Transverse colon (tissue), 4 donors: Measurements from ENCODE around the gene LRRC73. TPM values are rescaled to one million over a fixed set of nuclear protein-coding genes. Genes with fewer than 3 reads are reported as not detected.

Experiments used
- DNase-seq: peaks from one replicate; pipeline ENCODE4 v3.0.0-alpha.2; 2019
- H3K27ac ChIP-seq, 4 donors: fragments of 200-600 bp; sonication (generic); 2 replicates each; pipeline ENCODE4 v1.5.1; 2016 to 2018; ENCODE audit warnings: inconsistent platforms in 4 of 4
- H3K27me3 ChIP-seq: fragments of 200-600 bp; sonication (generic); 2 replicates; pipeline ENCODE4 v1.5.1; 2017; ENCODE audit warnings: inconsistent platforms
- H3K36me3 ChIP-seq, 4 donors: fragments of 200-600 bp; sonication (generic); 2 replicates each; pipeline ENCODE4 v1.5.1; 2017 to 2019; ENCODE audit warnings: inconsistent platforms in 4 of 4
- H3K4me1 ChIP-seq, 4 donors: fragments of 200-600 bp; sonication (generic); 2 replicates each; pipeline ENCODE4 v1.5.1; 2017 to 2020; ENCODE audit warnings: inconsistent platforms in 4 of 4
- H3K4me3 ChIP-seq, 4 donors: fragments of 200-600 bp; sonication (generic); 1 replicate in 1 of 4; 2 replicates in 3 of 4; pipeline versions ENCODE4 v1.5.1 to v1.6.1; 2017 to 2019; ENCODE audit warnings: inconsistent platforms in 4 of 4
- H3K9me3 ChIP-seq, 2 donors: fragments of 200-600 bp; sonication (generic); 2 replicates each; pipeline ENCODE4 v1.5.1; 2017 to 2019; ENCODE audit warnings: inconsistent platforms in 2 of 2
- CTCF ChIP-seq, 5 experiments: fragments of 200-600 bp in 3 of 5; fragments of 450-650 bp in 2 of 5; sonication (generic) in 3 of 5; IDR thresholded peaks; 1 replicate in 2 of 5; 2 replicates in 3 of 5; pipeline ENCODE4 v1.5.1; 2016 to 2017; ENCODE audit warnings: antibody characterized with exemption in 5 of 5, inconsistent platforms in 3 of 5, mild to moderate bottlenecking in 2 of 5, moderate library complexity in 1 of 5
- EP300 ChIP-seq: sonication (generic); formaldehyde crosslinking; IDR thresholded peaks from one replicate; pipeline ENCODE4 v1.6.1; 2017; ENCODE audit warnings: antibody characterized with exemption, low read depth
- POLR2A ChIP-seq: fragments of 450-650 bp; IDR thresholded peaks from one replicate; pipeline ENCODE4 v1.6.1; 2016; ENCODE audit warnings: antibody characterized with exemption, mild to moderate bottlenecking, moderate library complexity
- POLR2AphosphoS5 ChIP-seq, 3 donors: sonication (generic); formaldehyde crosslinking; IDR thresholded peaks; one replicate each; pipeline ENCODE4 v1.6.1; 2016; ENCODE audit warnings: antibody characterized with exemption in 3 of 3
- WGBS, 2 donors: methylation state at CpG; one replicate each; pipeline ENCODE4 v1.1.5; 2018; ENCODE audit warnings: low coverage in 1 of 2; 5-methylcytosine and 5-hydroxymethylcytosine counted together
- in situ Hi-C, 4 donors: fragments of 200-750 bp; cut with MboI; loops; one replicate each; pipeline versions ENCODE4 v1.15.0 to v1.15.1; 2017; ENCODE audit warnings: low sequenced_read_pairs in 3 of 4, low pct_ligation_motif_present in 1 of 4, low pct_unique_long_range_greater_than_20kb in 1 of 4
- intact Hi-C: fragments of 100-400 bp; cut with DNase I; formaldehyde crosslinking; loops from one replicate; pipeline ENCODE4 v1.15.1; 2023; ENCODE audit warnings: low total_unique reads
- total RNA-seq, 4 donors: library from RNA; depleted of rRNA; stranded (reverse); fragments of >200 nt; gene quantifications; one replicate each; pipeline ENCODE4 v1.1.0, GENCODE V29; 2016

The LRRC73 gene
- total RNA-seq, 4 donors from 2014 or later: 0.60 to 0.96 TPM; not detected in 2

- no peak for TF ChIP-seq POLR2A
- no peak for TF ChIP-seq POLR2AphosphoS5 (IDR thresholded peaks at IDR 0.05)
- TF ChIP-seq CTCF (IDR thresholded peaks at IDR 0.05): no peak
- no peak for TF ChIP-seq EP300
- in situ Hi-C loops: no loop called here
- H3K27me3 ChIP-seq: no peaks in the 10 kb centered on the region
- H3K36me3 ChIP-seq: peaks cover 0 to 63% (median 25%) of the 10 kb centered on the region in 4 donors
- H3K4me3 ChIP-seq: no peak overlapping the region
- DNase-seq: no peak
- no peaks in the 10 kb centered on the region for H3K4me1 ChIP-seq
- intact Hi-C loops: no loop called here
- 59 to 79% methylated on average over 4 to 10 of the region's 10 CpGs for WGBS, 2 donors
- H3K9me3 ChIP-seq: no peaks in the 10 kb centered on the region
- no peak overlapping the region for H3K27ac ChIP-seq
Observed at GRCh38 chr6:43524483-43524961, 14.4 kb upstream of the LRRC73 start.

- Histone ChIP-seq H3K4me3 (no peak overlapping the region), H3K27ac (no peak overlapping the region), H3K9me3 (no peaks in the 10 kb centered on the region), H3K27me3 (no peaks in the 10 kb centered on the region), H3K4me1 (peaks cover 4 to 7% (median 6%) of the 10 kb centered on the region in 4 donors), H3K36me3 (peaks cover 0 to 57% (median 23%) of the 10 kb centered on the region in 4 donors)
- in situ Hi-C loops (no loop called here), intact Hi-C loops (no loop called here)
- WGBS, 2 donors: 92 to 100% methylated on average over 1 to 3 of the region's 3 CpGs
- TF ChIP-seq CTCF (IDR thresholded peaks at IDR 0.05) (no peak), POLR2AphosphoS5 (IDR thresholded peaks at IDR 0.05) (no peak), EP300 (no peak), POLR2A (no peak)
- DNase-seq: no peak
Observed at GRCh38 chr6:43523284-43523683, 13.1 kb upstream of the LRRC73 start.

GRCh38 chr6:43522547-43523261 lies 12.6 kb upstream of the LRRC73 start:
- in situ Hi-C loops (no loop called here), intact Hi-C loops (no loop called here)
- TF ChIP-seq POLR2AphosphoS5 (IDR thresholded peaks at IDR 0.05) (no peak), POLR2A (no peak), EP300 (no peak), CTCF (IDR thresholded peaks at IDR 0.05) (no peak)
- 85% methylated on average over 8 of the region's 8 CpGs; no CpG with 5 or more reads in 1 of the 2 donors for WGBS, 2 donors
- Histone ChIP-seq H3K4me3 (no peak overlapping the region), H3K27ac (no peak overlapping the region), H3K36me3 (peaks cover 0 to 53% (median 22%) of the 10 kb centered on the region in 4 donors), H3K27me3 (no peaks in the 10 kb centered on the region), H3K9me3 (no peaks in the 10 kb centered on the region), H3K4me1 (peaks cover 9 to 12% (median 11%) of the 10 kb centered on the region in 4 donors)
- no peak for DNase-seq

GRCh38 chr6:43521836-43522235 lies 11.7 kb upstream of the LRRC73 start:
- H3K27ac ChIP-seq: no peak overlapping the region
- H3K27me3 ChIP-seq: no peaks in the 10 kb centered on the region
- H3K36me3 ChIP-seq: peaks cover 0 to 44% (median 19%) of the 10 kb centered on the region in 4 donors
- intact Hi-C loops (no loop called here), in situ Hi-C loops (no loop called here)
- H3K9me3 ChIP-seq: no peaks in the 10 kb centered on the region
- WGBS, 2 donors: 89 to 100% methylated on average over 1 to 2 of the region's 2 CpGs
- DNase-seq: no peak
- TF ChIP-seq POLR2A (no peak), EP300 (no peak), POLR2AphosphoS5 (IDR thresholded peaks at IDR 0.05) (no peak), CTCF (IDR thresholded peaks at IDR 0.05) (no peak)
- no peak overlapping the region for H3K4me3 ChIP-seq
- H3K4me1 ChIP-seq: peaks cover 11 to 14% (median 14%) of the 10 kb centered on the region in 4 donors
